Brain microvascular endothelial cell (primary cell): ENCODE results near the gene KRTAP10-4.

Source experiments
- DNase-seq: peaks from one replicate; pipeline ENCODE4 v3.0.0-alpha.2; 2020
- H3K27ac ChIP-seq: fragments of 250-450 bp; sonication (Bioruptor Pico); 2 replicates; pipeline ENCODE4 v1.5.1; 2020; ENCODE audit warnings: mild to moderate bottlenecking, moderate library complexity
- H3K27me3 ChIP-seq: fragments of 250-450 bp; sonication (Bioruptor Pico); replicated peaks from 2 replicates; pipeline ENCODE4 v1.5.1; 2020; ENCODE audit warnings: mild to moderate bottlenecking
- H3K36me3 ChIP-seq: fragments of 250-450 bp; sonication (Bioruptor Pico); replicated peaks from 2 replicates; pipeline ENCODE4 v1.5.1; 2020; ENCODE audit warnings: mild to moderate bottlenecking
- H3K4me3 ChIP-seq: 2 replicates; pipeline ENCODE4 v1.5.1; 2011; ENCODE audit warnings: low read depth, mild to moderate bottlenecking, control low read depth, low read length, moderate library complexity
- in situ Hi-C: cut with HindIII; loops from 2 replicates; pipeline ENCODE4 v1.10.0; 2017; ENCODE audit warnings: low sequenced_read_pairs, low pct_ligation_motif_present
- TF ChIP-seq, protein P1 (sequence below): IDR thresholded peaks from 2 replicates; pipeline ENCODE4 v1.5.1; 2011; ENCODE audit warnings: low read depth, mild to moderate bottlenecking, moderate library complexity, low read length, control low read depth, inconsistent platforms; ENCODE audit errors: missing control alignments

KRTAP10-4 gene

GRCh38 chr21:44539991-44540666 lies 33.4 kb upstream of the KRTAP10-4 start, which contains the start of gene KRTAP10-1:
TSS of gene KRTAP10-1 (minus strand) at chr21:44540195. CDS start at chr21:44540150, 45 bp downstream.
- in situ Hi-C loops = no loop called here
- TF ChIP-seq, protein P1, sequence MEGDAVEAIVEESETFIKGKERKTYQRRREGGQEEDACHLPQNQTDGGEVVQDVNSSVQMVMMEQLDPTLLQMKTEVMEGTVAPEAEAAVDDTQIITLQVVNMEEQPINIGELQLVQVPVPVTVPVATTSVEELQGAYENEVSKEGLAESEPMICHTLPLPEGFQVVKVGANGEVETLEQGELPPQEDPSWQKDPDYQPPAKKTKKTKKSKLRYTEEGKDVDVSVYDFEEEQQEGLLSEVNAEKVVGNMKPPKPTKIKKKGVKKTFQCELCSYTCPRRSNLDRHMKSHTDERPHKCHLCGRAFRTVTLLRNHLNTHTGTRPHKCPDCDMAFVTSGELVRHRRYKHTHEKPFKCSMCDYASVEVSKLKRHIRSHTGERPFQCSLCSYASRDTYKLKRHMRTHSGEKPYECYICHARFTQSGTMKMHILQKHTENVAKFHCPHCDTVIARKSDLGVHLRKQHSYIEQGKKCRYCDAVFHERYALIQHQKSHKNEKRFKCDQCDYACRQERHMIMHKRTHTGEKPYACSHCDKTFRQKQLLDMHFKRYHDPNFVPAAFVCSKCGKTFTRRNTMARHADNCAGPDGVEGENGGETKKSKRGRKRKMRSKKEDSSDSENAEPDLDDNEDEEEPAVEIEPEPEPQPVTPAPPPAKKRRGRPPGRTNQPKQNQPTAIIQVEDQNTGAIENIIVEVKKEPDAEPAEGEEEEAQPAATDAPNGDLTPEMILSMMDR = no peak
- no peaks in the 10 kb centered on the region for H3K27me3 ChIP-seq
- H3K4me3 ChIP-seq = no peak within 1 kb of the TSS
- no peak for DNase-seq
- H3K36me3 ChIP-seq = no peaks in the 10 kb centered on the region
- no peak within 1 kb of the TSS for H3K27ac ChIP-seq

GRCh38 chr21:44540741-44541288 lies 32.7 kb upstream of the KRTAP10-4 start:
- no peak overlapping the region for H3K27ac ChIP-seq
- TF ChIP-seq, protein P1 = no peak
- no peak for DNase-seq
- no peaks in the 10 kb centered on the region for H3K27me3 ChIP-seq
- H3K36me3 ChIP-seq = no peaks in the 10 kb centered on the region
- in situ Hi-C loops = no loop called here
- no peak overlapping the region for H3K4me3 ChIP-seq

- no peak for DNase-seq
- H3K27ac ChIP-seq = no peak overlapping the region
- no peaks in the 10 kb centered on the region for H3K36me3 ChIP-seq
- TF ChIP-seq, protein P1 = no peak
- H3K27me3 ChIP-seq = no peaks in the 10 kb centered on the region
- in situ Hi-C loops = no loop called here
- H3K4me3 ChIP-seq = no peak overlapping the region
Observed at GRCh38 chr21:44542716-44543115, 30.8 kb upstream of the KRTAP10-4 start.

GRCh38 chr21:44544566-44544965 lies 29.0 kb upstream of the KRTAP10-4 start:
- H3K36me3 ChIP-seq = no peaks in the 10 kb centered on the region
- in situ Hi-C loops = no loop called here
- peaks cover 6% of the 10 kb centered on the region for H3K27me3 ChIP-seq
- no peak overlapping the region for H3K4me3 ChIP-seq
- no peak overlapping the region for H3K27ac ChIP-seq
- DNase-seq = no peak
- TF ChIP-seq, protein P1 = no peak

DNA sequence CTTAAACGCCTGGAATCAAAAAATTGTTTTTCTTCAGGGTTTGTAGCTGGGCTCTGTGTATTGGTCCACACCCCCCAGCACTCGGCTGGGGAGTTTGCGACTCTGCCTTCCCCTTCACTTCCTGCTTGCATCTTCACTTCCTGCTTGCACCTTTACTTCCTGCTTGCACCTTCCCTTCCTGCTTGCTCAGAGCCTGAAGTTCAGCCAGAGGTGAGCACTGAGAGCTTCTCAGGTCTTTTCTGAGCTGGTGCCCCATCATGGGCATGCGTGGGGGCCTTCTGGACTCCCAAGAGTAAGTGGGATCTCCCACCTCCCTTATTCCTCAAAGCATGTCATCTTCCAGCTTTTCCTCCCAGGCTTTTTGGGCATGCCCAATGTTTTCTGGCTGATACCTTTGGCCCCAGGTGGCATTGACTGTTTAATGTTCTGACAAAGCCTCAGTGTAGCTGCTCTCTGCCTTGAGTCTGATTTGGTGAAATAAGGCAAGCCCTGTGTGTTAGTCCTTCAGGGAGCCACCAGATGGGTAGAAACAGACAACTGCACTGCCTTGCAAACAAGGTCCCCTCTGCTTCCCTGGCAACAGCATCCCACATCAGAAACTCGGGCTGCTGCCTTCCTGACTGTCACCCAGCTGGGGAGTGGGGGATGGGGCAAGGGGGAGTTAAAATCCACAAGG lies 25.7 kb upstream of the KRTAP10-4 start:
- DNase-seq = no peak
- Histone ChIP-seq H3K4me3 (no peak overlapping the region), H3K36me3 (no peaks in the 10 kb centered on the region), H3K27ac (no peak overlapping the region), H3K27me3 (peaks cover 7% of the 10 kb centered on the region)
- in situ Hi-C loops = no loop called here
- TF ChIP-seq, protein P1 = no peak
